Stomach (tissue), 9 donors: ENCODE results near the gene ZNF155. TPM values are rescaled to one million over a fixed set of nuclear protein-coding genes. Genes with fewer than 3 reads are reported as not detected.

Experiments used
- DNase-seq, 2 donors: peaks; one replicate each; pipeline versions ENCODE4 v3.0.0 to v3.0.0-alpha.2; 2013 to 2019
- H3K27ac ChIP-seq, 5 donors: fragments of 200-600 bp in 4 of 5; sonication (generic) in 4 of 5; one replicate each; pipeline ENCODE4 v1.5.1; 2013 to 2019; ENCODE audit warnings: mild to moderate bottlenecking in 1 of 5, moderate library complexity in 1 of 5
- H3K27me3 ChIP-seq, 3 donors: fragments of 200-600 bp; sonication (generic); one replicate each; pipeline ENCODE4 v1.5.1; 2017 to 2019; ENCODE audit warnings: mixed run types in 1 of 3
- H3K36me3 ChIP-seq, 4 donors: fragments of 200-600 bp; sonication (generic); 1 replicate in 3 of 4; 2 replicates in 1 of 4; pipeline ENCODE4 v1.5.1; 2016 to 2019
- H3K4me1 ChIP-seq, 4 donors: fragments of 200-600 bp; sonication (generic); one replicate each; pipeline ENCODE4 v1.5.1; 2016 to 2019
- H3K4me3 ChIP-seq, 4 donors: fragments of 200-600 bp; sonication (generic) in 3 of 4; one replicate each; pipeline ENCODE4 v1.5.1; 2016 to 2019; ENCODE audit warnings: mild to moderate bottlenecking in 1 of 4
- H3K9me3 ChIP-seq, 4 donors: fragments of 200-600 bp; sonication (generic); one replicate each; pipeline ENCODE4 v1.5.1; 2016 to 2019
- CTCF ChIP-seq, 7 experiments: fragments of 450-650 bp in 4 of 7; fragments of 200-600 bp in 3 of 7; sonication (generic) in 3 of 7; IDR thresholded peaks; one replicate each; pipeline ENCODE4 v1.5.1; 2016 to 2019; ENCODE audit warnings: antibody characterized with exemption in 7 of 7, control low read depth in 2 of 7, mild to moderate bottlenecking in 1 of 7
- EP300 ChIP-seq: sonication (generic); formaldehyde crosslinking; IDR thresholded peaks from one replicate; pipeline ENCODE4 v1.6.1; 2017; ENCODE audit warnings: antibody characterized with exemption
- POLR2A ChIP-seq, 4 donors: fragments of 450-650 bp; IDR thresholded peaks; one replicate each; pipeline ENCODE4 v1.6.1; 2016; ENCODE audit warnings: antibody characterized with exemption in 4 of 4, control low read depth in 2 of 4, mild to moderate bottlenecking in 1 of 4, moderate library complexity in 1 of 4
- POLR2AphosphoS5 ChIP-seq, 3 donors: sonication (generic); formaldehyde crosslinking; IDR thresholded peaks; one replicate each; pipeline ENCODE4 v1.6.1; 2016; ENCODE audit warnings: antibody characterized with exemption in 3 of 3
- WGBS, 5 donors: extraction: QIAGEN DNeasy Blood & Tissue Kit in 3 of 5; methylation state at CpG; one replicate each; pipeline versions ENCODE4 v1.1.5 to v1.1.7; 2013 to 2018; 5-methylcytosine and 5-hydroxymethylcytosine counted together
- intact Hi-C: fragments of 100-400 bp; cut with DNase I; formaldehyde crosslinking; loops from one replicate; pipeline ENCODE4 v1.15.1; 2023; ENCODE audit warnings: low total_unique reads
- polyA plus RNA-seq, 3 donors: library from polyadenylated mRNA; stranded (reverse); fragments of 200-250 nt; gene quantifications; one replicate each; pipeline ENCODE4 v1.2.3, GENCODE V29; 2013
- total RNA-seq, 5 donors: library from RNA; depleted of rRNA; stranded (reverse); fragments of >200 nt; gene quantifications; one replicate each; pipeline versions ENCODE4 v1.1.0 to v1.2.3, GENCODE V29; 2014 to 2016
- donor health status: healthy with polysubstance abuse.
- donor health status: Bipolar disorder and iron deficiency.
- donor health status: healthy.

Gene ZNF155
- total and polyA plus RNA-seq, 8 donors: 3.7 to 9.4 (median 4.7) TPM; not detected in 1

- intact Hi-C loops: no loop called here
- Histone ChIP-seq H3K36me3 (no peaks in the 10 kb centered on the region), H3K27me3 (no peaks in the 10 kb centered on the region), H3K9me3 (peaks cover 0 to 29% (median 12%) of the 10 kb centered on the region in 4 donors), H3K4me1 (peaks cover 4 to 13% (median 9%) of the 10 kb centered on the region in 4 donors), H3K4me3 (no peak overlapping the region), H3K27ac (no peak overlapping the region)
- no peak for TF ChIP-seq EP300
- no peak for TF ChIP-seq POLR2AphosphoS5 (IDR thresholded peaks at IDR 0.05)
- no peak for TF ChIP-seq POLR2A (IDR thresholded peaks at IDR 0.05)
- no peak for TF ChIP-seq CTCF (IDR thresholded peaks at IDR 0.05)
- DNase-seq: no peak
Measured at GRCh38 chr19:44021221-44021620, 37.2 kb downstream of the ZNF155 start.

- Histone ChIP-seq H3K4me3 (peak overlapping the region; percentile 76 to 85 (median 80)), H3K4me1 (peaks cover 4 to 16% (median 12%) of the 10 kb centered on the region in 4 donors), H3K36me3 (peaks cover 25 to 34% (median 33%) of the 10 kb centered on the region in 4 donors), H3K27me3 (no peaks in the 10 kb centered on the region), H3K27ac (peak overlapping the region in 4 of 5 donors; percentile 66 to 81 (median 70)), H3K9me3 (peaks cover 3 to 42% (median 19%) of the 10 kb centered on the region in 4 donors)
- WGBS, 5 donors: 37 to 50% (median 41%) methylated on average over 4 of the region's 4 CpGs
- DNase-seq: no peak
- TF ChIP-seq POLR2A (IDR thresholded peaks at IDR 0.05) (no peak), CTCF (IDR thresholded peaks at IDR 0.05) (no peak), EP300 (no peak), POLR2AphosphoS5 (IDR thresholded peaks at IDR 0.05) (no peak)
- intact Hi-C loops: no loop called here
Measured at GRCh38 chr19:44024900-44025216, 40.9 kb downstream of the ZNF155 start.

GRCh38 chr19:44025217-44025936 lies 41.4 kb downstream of the ZNF155 start, which contains the start of gene ZNF222:
ZNF222 (plus strand) TSS chr19:44025379; CDS start chr19:44025437, 58 bp downstream.
- intact Hi-C loops: no loop called here
- WGBS, 5 donors: 2 to 4% (median 2%) methylated on average over 37 of the region's 37 CpGs
- Histone ChIP-seq H3K4me1 (peaks cover 4 to 16% (median 12%) of the 10 kb centered on the region in 4 donors), H3K4me3 (peak within 1 kb of the TSS; percentile 76 to 85 (median 80)), H3K27me3 (no peaks in the 10 kb centered on the region), H3K9me3 (peaks cover 3 to 42% (median 24%) of the 10 kb centered on the region in 4 donors), H3K27ac (peak within 1 kb of the TSS; percentile 59 to 81 (median 68)), H3K36me3 (peaks cover 30 to 39% (median 38%) of the 10 kb centered on the region in 4 donors)
- peak; percentile 83 to 96 for DNase-seq
- TF ChIP-seq CTCF (IDR thresholded peaks at IDR 0.05): no peak
- TF ChIP-seq POLR2AphosphoS5 (IDR thresholded peaks at IDR 0.05): peak in 2 of 3 donors; percentile 19 to 61

- Histone ChIP-seq H3K4me1 (peaks cover 4 to 16% (median 12%) of the 10 kb centered on the region in 4 donors), H3K9me3 (peaks cover 11 to 51% (median 36%) of the 10 kb centered on the region in 4 donors), H3K4me3 (no peak overlapping the region), H3K27me3 (no peaks in the 10 kb centered on the region), H3K27ac (no peak overlapping the region), H3K36me3 (peaks cover 43 to 51% (median 51%) of the 10 kb centered on the region in 4 donors)
- 94 to 98% (median 97%) methylated on average over 6 of the region's 6 CpGs for WGBS, 5 donors
- DNase-seq: no peak
- TF ChIP-seq POLR2A (IDR thresholded peaks at IDR 0.05) (no peak), EP300 (no peak), CTCF (IDR thresholded peaks at IDR 0.05) (no peak), POLR2AphosphoS5 (IDR thresholded peaks at IDR 0.05) (no peak)
- intact Hi-C loops: no loop called here
Measured at GRCh38 chr19:44026622-44027021, 42.6 kb downstream of the ZNF155 start.
